HG02763 (cell line): ENCODE measurements around the gene ZC3H8.

Experiments
- ATAC-seq: cut with Tn5 transposase; IDR thresholded peaks from one replicate; pipeline ENCODE4 v1.9.1; 2021; ENCODE audit warnings: mild to moderate bottlenecking, moderate library complexity; ENCODE audit not compliant: unreplicated experiment

ZC3H8 gene

DNA sequence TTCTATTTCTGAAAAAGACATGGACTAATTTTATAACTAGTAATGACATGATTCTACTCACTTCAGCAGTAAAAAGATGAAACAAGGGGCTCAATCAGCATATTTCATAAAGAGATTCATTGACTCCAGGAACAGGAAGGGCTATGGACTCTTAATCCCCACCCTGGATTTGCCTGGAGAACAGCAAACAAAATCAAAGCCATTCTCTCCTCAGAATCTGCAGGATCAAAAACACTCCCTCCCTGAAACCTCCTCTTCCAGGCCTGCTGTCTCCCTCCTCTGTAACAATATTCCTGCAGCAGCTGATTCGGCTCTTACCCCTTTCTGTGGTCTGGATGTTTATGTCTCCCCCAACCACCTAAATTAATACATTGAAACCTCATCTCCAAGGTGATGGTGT is 57.0 kb downstream of the ZC3H8 start:
- no peak for ATAC-seq

DNA sequence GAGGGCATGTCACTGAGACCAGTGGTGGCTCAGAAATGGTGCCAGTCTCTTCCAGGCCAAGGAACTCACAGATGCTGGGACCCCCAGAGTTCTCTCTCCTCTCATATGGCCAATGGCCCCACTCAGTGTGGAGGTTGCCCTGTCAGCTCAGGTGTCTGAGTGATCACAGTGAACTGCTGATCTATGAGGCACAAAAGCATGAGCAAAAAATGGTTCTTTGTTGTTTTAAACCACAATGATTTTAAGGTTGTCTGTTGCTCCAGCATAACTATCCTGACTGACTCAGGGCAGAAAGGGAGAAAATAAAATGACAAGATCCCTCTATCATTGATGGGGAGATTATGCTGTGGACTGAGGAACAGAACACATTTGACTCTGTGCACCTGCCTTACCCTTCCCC is 58.9 kb downstream of the ZC3H8 start:
- no peak for ATAC-seq

DNA sequence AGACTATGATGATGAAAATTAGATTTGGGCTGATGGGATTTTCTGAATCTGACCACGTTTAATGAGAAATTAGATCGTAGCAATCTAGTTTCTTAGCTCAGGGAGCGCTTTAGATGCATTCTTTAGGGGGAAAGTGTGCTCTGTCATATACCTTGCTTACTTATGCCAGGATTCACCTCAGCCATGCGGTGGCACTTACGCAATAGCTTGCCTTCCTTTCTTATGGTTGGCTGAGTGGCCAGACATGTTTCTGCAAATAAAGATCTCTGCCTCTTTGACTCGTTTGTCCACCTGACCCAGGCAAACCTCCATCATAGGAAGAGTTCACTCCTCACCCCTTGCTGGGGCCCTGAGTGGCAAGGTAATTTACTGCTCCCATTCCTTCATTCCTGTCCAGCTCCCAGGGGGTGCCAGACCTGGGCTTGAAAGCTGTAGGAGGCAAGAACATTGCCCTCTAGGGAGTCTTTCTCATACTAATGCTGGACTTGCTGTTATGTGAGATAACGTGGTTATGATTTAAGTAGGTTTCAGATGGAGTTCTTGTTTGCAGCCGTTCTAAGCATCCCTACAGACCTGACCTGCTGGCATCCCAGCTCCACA is 59.6 kb downstream of the ZC3H8 start:
- ATAC-seq, result no peak

DNA sequence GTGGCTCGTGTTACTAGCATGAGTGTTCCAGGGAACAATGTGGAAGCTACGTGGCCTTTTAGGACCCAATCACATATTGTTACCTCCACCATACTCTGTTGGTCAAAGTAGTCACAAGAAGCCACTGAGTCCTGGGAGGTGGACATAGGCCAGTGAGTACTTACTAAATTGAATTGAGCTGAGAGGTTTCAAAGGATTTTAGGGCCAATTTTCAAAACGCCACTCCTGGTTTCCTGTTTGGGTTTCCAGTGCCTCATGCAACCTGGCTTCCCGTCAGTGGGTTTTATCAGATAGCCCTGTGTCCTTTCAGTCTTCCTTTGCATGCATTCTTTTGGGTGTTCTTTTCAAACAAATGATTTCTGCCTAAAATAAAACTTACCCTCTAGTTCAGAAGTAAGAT is 60.4 kb downstream of the ZC3H8 start:
- ATAC-seq, result no peak

- ATAC-seq, result no peak
These were observed 60.8 kb downstream of the ZC3H8 start for GRCh38 chr2:112194028-112194427.

DNA sequence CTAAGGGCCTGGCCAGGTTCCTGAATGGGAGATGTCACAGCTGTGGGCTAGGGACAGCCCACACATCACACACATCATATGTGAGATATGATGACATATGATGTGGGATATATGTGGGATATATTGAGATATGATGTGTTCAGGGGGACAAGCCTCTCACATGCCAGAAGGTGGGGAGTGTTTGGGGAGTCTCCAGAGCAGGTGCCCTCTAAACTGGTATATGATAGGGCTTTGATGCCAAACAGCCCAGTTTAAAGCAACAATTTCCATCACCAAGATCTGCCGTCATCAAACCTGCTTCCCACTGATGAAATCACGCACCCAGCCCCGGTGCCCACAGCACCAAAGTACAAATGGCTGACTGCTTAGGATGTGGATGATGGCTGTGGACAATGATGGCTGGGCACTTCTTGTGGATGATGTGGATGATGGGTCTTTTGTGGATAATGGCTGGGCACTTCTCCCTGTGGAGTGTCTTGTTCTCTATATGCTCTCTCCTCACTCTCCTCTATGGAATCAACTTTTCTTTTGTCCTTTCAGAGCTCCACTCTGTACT is 65.8 kb downstream of the ZC3H8 start:
- no peak for ATAC-seq

DNA sequence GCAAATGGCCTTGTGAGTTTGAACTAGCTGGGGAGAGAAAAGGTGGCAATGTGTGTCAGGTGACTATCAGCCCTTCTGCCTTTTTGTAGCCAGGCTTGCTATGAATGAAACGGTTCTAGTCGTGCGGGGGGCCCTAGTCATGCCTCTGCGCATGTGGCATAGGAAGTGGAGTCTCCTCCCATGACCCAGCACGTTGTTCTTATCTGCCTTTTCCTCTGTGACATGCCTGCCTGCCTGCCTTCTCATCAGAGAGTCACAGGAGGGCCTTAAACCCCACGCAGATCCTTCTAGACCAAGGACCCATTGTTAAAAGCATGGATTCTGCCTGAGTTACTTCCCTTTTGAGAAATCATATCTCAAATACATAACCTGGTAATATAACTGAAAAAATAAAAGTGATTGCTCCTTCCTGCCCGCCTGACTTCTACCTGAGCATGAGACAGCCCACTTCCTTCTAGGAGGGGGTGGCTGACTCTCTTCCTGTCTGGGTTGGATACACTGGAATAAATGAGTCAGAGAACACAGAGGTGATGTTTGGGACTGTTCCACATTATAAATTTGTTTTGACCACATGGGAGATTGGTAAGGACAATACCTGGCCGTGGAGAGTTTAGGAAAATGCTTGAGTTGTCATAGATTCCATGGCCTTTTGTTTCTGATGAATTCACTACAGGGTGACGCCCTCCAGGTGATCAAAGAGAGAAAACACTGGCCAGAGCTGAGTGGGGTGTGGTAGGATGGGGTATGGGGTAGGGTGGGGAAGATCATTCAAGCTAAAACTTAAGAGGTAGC is 66.8 kb downstream of the ZC3H8 start:
- ATAC-seq, result no peak

DNA sequence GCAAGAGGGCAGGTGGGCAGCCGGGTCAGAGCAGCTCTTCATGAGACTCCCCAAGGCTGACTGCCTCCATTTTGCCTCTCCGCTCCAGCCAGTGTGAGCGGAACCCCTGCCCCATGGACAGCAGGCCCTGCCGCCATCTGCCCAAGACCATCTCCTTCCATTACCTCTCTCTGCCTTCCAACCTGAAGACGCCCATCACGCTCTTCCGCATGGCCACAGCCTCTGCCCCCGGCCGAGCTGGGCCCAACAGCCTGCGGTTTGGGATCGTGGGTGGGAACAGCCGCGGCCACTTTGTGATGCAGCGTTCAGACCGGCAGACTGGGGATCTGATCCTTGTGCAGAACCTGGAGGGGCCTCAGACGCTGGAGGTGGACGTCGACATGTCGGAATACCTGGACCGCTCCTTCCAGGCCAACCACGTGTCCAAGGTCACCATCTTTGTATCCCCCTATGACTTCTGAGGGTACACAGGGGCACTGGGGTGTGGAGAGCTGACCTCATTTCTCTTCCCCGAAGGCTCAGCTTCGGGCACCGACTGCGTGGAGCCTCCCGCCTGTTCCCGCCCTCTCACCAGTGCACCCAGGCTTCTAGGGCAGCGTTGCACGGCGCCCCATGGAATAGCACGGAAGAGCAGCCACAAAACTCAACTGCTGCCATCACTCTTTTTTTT is 67.7 kb downstream of the ZC3H8 start:
- no peak for ATAC-seq

DNA sequence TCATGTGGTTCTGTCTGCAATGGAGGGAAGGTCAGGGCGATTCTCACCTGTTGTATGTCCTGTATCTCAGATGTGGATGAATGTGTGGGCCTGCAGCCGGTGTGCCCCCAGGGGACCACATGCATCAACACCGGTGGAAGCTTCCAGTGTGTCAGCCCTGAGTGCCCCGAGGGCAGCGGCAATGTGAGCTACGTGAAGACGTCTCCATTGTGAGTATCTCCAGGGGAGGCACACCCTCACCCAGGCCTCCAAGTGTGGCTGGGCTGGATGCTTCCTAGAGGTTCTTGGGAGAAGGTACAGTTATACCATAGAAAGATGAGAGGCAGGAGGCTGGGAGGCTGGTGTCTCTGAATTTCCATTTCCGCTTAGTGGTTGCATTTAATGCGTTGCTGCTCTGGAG is 69.7 kb downstream of the ZC3H8 start:
- ATAC-seq, result no peak

- no peak for ATAC-seq
These were observed 70.7 kb downstream of the ZC3H8 start for GRCh38 chr2:112184121-112184520.

GRCh38 chr2:112183327-112184025 is 71.4 kb downstream of the ZC3H8 start:
- ATAC-seq, result no peak

DNA sequence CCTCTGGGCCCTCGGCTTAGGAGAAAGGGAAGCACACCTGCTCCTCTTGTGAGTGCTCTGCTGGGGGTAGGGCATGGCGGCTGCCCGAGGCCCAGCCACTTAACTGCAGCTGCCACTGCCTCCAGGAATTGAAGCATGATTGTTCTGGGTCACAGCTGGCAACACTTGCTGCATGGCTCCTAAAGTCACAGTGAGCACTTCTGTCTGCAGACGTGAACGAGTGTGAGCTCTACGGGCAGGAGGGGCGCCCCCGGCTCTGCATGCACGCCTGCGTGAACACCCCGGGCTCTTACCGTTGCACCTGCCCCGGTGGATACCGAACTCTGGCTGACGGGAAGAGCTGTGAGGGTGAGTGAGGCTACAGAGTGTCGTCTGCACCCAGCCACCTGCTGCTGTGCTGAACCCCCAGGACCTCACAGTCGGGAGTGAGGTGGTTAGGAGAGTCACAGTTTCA is 72.2 kb downstream of the ZC3H8 start:
- ATAC-seq, result no peak

DNA sequence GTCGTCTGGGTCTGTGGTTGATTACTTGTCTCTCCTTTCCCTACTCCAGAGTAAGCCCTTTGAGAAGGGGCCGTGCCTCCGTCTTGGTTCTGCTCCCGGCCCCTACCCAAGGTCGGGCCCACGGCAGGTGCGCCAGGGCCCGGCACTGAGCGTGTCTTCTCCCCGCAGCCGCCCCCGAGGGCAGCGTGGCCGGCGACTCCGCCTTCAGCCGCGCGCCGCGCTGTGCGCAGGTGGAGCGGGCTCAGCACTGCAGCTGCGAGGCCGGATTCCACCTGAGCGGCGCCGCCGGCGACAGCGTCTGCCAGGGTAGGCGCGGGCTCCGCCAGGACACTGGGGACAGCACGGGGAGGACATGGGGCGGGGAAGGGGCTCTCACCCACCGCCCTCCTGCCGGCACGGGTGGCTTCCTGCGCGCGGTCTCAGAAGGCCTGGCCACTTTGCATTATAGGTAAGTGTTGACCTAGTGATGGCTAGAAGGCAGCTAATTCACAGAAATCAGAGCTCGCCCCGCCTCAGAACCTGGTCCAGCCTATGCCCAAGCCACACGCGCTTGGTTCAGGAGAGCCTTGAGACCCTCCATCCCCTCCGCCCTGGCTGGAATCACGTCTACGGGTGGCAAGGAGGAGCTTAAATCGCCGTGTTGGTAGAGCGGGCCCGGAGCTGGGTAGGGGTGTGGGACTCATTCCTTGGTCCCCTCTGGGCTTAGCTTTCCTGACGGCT is 73.1 kb downstream of the ZC3H8 start:
- no peak for ATAC-seq

DNA sequence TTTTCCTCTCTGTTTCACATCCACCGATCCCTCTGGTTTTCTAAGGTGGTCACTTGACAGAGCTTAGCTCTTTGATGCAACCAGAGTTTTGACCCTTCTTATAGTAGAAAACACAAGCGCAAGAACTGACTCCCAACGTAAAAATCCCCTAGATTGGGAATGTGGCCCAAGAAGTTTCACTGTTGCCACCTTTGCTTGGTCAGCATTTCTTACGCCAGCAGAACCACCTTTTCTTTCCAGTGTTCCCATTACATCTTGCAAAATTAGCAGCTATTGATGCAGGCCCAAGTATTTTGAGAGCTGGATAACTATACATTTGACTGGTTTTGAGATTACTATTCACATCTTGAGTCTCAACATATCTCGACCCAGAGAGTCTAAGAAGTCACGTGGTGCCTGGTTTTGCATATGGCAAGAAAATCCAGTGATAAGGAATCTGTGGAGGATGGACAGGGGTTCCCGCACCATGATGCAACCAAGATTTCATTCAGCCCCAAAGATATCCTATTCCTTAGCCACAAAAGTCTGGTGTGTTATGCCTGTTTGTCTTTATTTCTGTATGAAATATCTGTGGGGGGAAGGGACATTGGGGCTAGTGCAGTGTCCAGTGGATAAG is 78.8 kb downstream of the ZC3H8 start:
- ATAC-seq, result no peak

GRCh38 chr2:112175333-112175732 is 79.5 kb downstream of the ZC3H8 start:
- no peak for ATAC-seq

DNA sequence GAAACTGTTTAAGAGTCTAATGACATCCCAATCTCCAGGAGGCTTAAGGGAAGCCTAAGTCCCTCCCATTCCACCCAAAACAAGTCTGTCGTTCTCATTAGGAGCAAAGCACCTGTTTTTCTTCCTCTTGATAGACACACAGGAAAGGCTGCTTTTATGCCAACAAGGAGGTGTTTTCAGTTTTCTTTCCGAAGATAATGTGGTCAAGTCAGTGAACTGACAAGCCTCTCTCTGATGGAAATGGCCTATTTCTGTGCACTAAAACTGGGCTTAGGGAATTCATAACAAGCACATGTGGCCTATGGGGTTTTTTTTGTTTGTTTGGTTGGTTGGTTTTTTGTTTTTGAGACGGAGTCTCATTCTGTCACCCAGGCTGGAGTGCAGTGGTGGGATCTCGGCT is 80.5 kb downstream of the ZC3H8 start:
- no peak for ATAC-seq

DNA sequence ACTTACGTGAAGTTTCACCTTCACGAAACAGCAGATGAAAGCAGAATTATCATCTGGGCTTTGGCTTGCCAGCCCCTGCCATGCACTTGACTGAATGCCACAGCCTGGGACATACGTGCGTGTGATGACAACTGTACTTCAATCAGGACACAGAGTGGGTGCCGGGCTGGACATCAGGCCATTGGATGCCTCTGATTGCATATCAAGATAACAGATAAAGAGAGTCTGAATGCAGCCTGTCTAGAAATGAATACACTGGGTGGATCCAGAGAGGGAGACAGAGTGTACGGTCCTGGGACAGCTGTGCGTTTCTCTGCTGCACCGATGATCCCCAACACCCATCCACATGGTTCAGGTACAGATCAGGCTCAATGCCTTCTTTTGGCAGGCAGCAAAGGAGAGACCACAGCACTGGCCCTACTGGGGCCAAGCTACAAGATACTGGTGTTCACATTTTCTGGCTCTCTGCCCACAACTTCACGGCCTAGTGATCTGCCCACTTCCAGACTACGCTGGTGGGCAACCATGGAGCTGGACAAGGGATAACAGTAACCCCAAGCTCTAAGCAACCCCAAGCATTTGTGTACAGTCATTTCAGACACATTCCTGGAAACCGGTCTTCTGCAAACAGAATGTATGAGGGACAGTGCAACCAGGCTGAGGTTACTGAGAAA is 81.1 kb downstream of the ZC3H8 start:
- no peak for ATAC-seq

- no peak for ATAC-seq
These were observed 84.3 kb downstream of the ZC3H8 start for GRCh38 chr2:112170495-112170894.

- no peak for ATAC-seq
These were observed 86.3 kb downstream of the ZC3H8 start for GRCh38 chr2:112168422-112169124.
